Measurements from ENCODE around the gene RMND5A.

GRCh38 chr2:86747711-86748639, 27.9 kb downstream of the RMND5A start:
- TF ChIP-seq CTCF (IDR thresholded peaks at IDR 0.05; ENCODE audit: insufficient read depth, low read length, poor library complexity, severe bottlenecking) (no peak), EZH2phosphoT487 (conservative IDR thresholded peaks at IDR 0.05; ENCODE audit: low read length) (no peak)

Data from SU-DHL-6 (cell line).